ENCODE measurements around the gene ITPRID2.

Gene ITPRID2

GRCh38 chr2:181972431-181973170 is 81.1 kb downstream of the ITPRID2 start:
- Histone ChIP-seq H3K9ac (ENCODE audit: low read depth in 1 of 2, low read length in 2 of 2) (no peak overlapping the region), H3K27me3 (ENCODE audit: control insufficient read depth in 1 of 2, insufficient read depth in 2 of 2, low read length in 2 of 2) (no peaks in the 10 kb centered on the region), H3K9me3 (ENCODE audit: control insufficient read depth in 1 of 2, low read length in 2 of 2) (no peaks in the 10 kb centered on the region), H3K36me3 (ENCODE audit: control insufficient read depth in 1 of 2, insufficient read depth in 2 of 2, low read length in 2 of 2) (no peaks in the 10 kb centered on the region), H3K27ac (ENCODE audit: low read depth, low read length) (no peak overlapping the region), H3K4me3 (ENCODE audit: low read depth in 1 of 2, low read length in 2 of 2) (no peak overlapping the region), H3K4me1 (ENCODE audit: control insufficient read depth in 1 of 2, insufficient read depth in 2 of 2, low read length in 2 of 2) (peaks cover 0 to 10% of the 10 kb centered on the region in 2 donors)

- Histone ChIP-seq H3K27me3 (ENCODE audit: control insufficient read depth in 1 of 2, insufficient read depth in 2 of 2, low read length in 2 of 2) (no peaks in the 10 kb centered on the region), H3K9me3 (ENCODE audit: control insufficient read depth in 1 of 2, low read length in 2 of 2) (no peaks in the 10 kb centered on the region), H3K36me3 (ENCODE audit: control insufficient read depth in 1 of 2, insufficient read depth in 2 of 2, low read length in 2 of 2) (no peaks in the 10 kb centered on the region), H3K27ac (ENCODE audit: low read depth, low read length) (no peak overlapping the region), H3K4me3 (ENCODE audit: low read depth in 1 of 2, low read length in 2 of 2) (no peak overlapping the region), H3K9ac (ENCODE audit: low read depth in 1 of 2, low read length in 2 of 2) (no peak overlapping the region), H3K4me1 (ENCODE audit: control insufficient read depth in 1 of 2, insufficient read depth in 2 of 2, low read length in 2 of 2) (peaks cover 0 to 10% of the 10 kb centered on the region in 2 donors)
Observed at GRCh38 chr2:181973171-181973783, 81.7 kb downstream of the ITPRID2 start.

GRCh38 chr2:181977661-181978350 is 86.3 kb downstream of the ITPRID2 start:
- H3K36me3 ChIP-seq (ENCODE audit: control insufficient read depth in 1 of 2, insufficient read depth in 2 of 2, low read length in 2 of 2) = no peaks in the 10 kb centered on the region
- H3K9me3 ChIP-seq (ENCODE audit: control insufficient read depth in 1 of 2, low read length in 2 of 2) = no peaks in the 10 kb centered on the region
- no peak overlapping the region for H3K9ac ChIP-seq (ENCODE audit: low read depth in 1 of 2, low read length in 2 of 2)
- no peaks in the 10 kb centered on the region for H3K4me1 ChIP-seq (ENCODE audit: control insufficient read depth in 1 of 2, insufficient read depth in 2 of 2, low read length in 2 of 2)
- no peak overlapping the region for H3K4me3 ChIP-seq (ENCODE audit: low read depth in 1 of 2, low read length in 2 of 2)
- no peak overlapping the region for H3K27ac ChIP-seq (ENCODE audit: low read depth, low read length)
- no peaks in the 10 kb centered on the region for H3K27me3 ChIP-seq (ENCODE audit: control insufficient read depth in 1 of 2, insufficient read depth in 2 of 2, low read length in 2 of 2)

GRCh38 chr2:181978351-181979150 is 87.0 kb downstream of the ITPRID2 start:
- no peaks in the 10 kb centered on the region for H3K4me1 ChIP-seq (ENCODE audit: control insufficient read depth in 1 of 2, insufficient read depth in 2 of 2, low read length in 2 of 2)
- no peaks in the 10 kb centered on the region for H3K36me3 ChIP-seq (ENCODE audit: control insufficient read depth in 1 of 2, insufficient read depth in 2 of 2, low read length in 2 of 2)
- H3K27ac ChIP-seq (ENCODE audit: low read depth, low read length) = no peak overlapping the region
- no peaks in the 10 kb centered on the region for H3K27me3 ChIP-seq (ENCODE audit: control insufficient read depth in 1 of 2, insufficient read depth in 2 of 2, low read length in 2 of 2)
- H3K4me3 ChIP-seq (ENCODE audit: low read depth in 1 of 2, low read length in 2 of 2) = no peak overlapping the region
- H3K9me3 ChIP-seq (ENCODE audit: control insufficient read depth in 1 of 2, low read length in 2 of 2) = no peaks in the 10 kb centered on the region
- H3K9ac ChIP-seq (ENCODE audit: low read depth in 1 of 2, low read length in 2 of 2) = no peak overlapping the region

Measured in duodenal mucosa (tissue), 2 donors.